Measurements from ENCODE around the gene AK8. TPM values are rescaled to one million over a fixed set of nuclear protein-coding genes. Genes with fewer than 3 reads are reported as not detected.

Gene AK8
- total and polyA plus RNA-seq, 2 experiments from 2014 or later, result 0.14 to 0.78 TPM

DNA sequence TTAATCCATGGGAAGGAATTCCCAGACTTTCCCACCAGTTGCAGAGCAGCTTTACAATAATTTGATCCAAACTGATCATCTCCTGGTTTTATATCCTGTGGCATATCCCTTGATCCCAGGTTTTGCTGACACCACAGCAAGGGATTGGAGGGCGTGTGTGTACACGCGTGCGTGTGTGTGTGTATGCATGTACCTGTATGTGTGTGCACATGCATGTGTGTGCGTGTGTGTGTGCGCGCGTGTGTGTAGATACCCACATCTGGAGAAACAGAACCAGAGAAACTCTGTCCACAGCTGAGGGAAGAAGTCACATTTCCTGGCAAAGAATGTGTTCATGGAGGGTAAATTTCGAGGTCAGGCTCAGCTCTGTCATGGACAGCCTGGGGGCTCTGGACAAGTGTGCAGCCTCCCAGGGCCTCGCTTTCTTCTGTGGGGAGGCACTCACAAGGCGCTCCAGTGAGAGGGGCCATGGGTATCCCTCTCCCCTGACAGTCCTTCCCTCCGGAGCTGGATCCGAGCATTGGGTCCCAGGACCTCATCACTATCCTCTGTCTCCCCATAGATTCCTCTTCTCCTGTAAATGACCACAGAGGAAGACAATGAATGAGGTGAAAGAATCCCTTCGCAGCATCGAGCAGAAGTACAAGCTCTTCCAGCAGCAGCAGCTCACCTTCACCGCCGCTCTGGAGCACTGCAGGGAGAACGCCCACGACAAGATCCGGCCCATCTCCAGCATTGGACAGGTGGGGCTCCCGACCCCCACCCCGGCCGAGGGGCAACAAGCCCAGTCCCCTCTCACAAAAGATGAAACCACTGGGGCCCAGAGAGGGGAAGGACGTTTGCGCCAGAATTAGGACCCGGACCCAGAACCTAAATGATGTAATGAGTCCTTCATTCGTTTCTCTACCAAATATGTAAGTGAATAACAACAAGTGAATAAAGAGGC, 5.5 kb upstream of the AK8 start (continued):
- TF ChIP-seq, protein P1, sequence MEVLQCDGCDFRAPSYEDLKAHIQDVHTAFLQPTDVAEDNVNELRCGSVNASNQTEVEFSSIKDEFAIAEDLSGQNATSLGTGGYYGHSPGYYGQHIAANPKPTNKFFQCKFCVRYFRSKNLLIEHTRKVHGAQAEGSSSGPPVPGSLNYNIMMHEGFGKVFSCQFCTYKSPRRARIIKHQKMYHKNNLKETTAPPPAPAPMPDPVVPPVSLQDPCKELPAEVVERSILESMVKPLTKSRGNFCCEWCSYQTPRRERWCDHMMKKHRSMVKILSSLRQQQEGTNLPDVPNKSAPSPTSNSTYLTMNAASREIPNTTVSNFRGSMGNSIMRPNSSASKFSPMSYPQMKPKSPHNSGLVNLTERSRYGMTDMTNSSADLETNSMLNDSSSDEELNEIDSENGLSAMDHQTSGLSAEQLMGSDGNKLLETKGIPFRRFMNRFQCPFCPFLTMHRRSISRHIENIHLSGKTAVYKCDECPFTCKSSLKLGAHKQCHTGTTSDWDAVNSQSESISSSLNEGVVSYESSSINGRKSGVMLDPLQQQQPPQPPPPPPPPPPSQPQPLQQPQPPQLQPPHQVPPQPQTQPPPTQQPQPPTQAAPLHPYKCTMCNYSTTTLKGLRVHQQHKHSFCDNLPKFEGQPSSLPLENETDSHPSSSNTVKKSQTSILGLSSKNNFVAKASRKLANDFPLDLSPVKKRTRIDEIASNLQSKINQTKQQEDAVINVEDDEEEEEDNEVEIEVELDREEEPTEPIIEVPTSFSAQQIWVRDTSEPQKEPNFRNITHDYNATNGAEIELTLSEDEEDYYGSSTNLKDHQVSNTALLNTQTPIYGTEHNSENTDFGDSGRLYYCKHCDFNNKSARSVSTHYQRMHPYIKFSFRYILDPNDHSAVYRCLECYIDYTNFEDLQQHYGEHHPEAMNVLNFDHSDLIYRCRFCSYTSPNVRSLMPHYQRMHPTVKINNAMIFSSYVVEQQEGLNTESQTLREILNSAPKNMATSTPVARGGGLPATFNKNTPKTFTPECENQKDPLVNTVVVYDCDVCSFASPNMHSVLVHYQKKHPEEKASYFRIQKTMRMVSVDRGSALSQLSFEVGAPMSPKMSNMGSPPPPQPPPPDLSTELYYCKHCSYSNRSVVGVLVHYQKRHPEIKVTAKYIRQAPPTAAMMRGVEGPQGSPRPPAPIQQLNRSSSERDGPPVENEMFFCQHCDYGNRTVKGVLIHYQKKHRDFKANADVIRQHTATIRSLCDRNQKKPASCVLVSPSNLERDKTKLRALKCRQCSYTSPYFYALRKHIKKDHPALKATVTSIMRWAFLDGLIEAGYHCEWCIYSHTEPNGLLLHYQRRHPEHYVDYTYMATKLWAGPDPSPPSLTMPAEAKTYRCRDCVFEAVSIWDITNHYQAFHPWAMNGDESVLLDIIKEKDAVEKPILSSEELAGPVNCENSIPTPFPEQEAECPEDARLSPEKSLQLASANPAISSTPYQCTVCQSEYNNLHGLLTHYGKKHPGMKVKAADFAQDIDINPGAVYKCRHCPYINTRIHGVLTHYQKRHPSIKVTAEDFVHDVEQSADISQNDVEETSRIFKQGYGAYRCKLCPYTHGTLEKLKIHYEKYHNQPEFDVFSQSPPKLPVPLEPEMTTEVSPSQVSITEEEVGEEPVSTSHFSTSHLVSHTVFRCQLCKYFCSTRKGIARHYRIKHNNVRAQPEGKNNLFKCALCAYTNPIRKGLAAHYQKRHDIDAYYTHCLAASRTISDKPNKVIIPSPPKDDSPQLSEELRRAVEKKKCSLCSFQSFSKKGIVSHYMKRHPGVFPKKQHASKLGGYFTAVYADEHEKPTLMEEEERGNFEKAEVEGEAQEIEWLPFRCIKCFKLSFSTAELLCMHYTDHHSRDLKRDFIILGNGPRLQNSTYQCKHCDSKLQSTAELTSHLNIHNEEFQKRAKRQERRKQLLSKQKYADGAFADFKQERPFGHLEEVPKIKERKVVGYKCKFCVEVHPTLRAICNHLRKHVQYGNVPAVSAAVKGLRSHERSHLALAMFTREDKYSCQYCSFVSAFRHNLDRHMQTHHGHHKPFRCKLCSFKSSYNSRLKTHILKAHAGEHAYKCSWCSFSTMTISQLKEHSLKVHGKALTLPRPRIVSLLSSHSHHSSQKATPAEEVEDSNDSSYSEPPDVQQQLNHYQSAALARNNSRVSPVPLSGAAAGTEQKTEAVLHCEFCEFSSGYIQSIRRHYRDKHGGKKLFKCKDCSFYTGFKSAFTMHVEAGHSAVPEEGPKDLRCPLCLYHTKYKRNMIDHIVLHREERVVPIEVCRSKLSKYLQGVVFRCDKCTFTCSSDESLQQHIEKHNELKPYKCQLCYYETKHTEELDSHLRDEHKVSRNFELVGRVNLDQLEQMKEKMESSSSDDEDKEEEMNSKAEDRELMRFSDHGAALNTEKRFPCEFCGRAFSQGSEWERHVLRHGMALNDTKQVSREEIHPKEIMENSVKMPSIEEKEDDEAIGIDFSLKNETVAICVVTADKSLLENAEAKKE (CRISPR knock-in tag; IDR thresholded peaks at IDR 0.05), result no peak
- TF ChIP-seq JUNB (IDR thresholded peaks at IDR 0.05; ENCODE audit: unreplicated experiment), result no peak

DNA sequence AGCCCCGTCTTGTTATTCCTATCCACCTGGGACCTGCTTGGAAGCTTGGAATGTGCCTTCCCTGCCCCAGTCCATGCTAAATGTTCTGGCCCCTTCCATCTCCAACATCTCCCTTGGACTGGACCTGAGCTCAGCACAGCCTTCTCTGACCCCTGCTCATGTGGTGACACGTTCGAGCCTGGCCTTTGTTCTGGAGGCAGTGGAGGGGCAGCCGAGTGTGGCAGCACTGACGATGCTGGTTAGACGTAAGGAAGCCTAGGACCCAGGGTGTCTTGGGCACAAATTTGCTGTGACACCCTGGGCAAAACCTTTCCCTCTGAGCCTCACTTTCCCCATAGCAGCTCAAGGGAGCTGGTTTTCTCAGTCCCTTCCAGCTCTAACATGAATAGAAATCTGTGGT, 4.5 kb upstream of the AK8 start:
- Mint-ChIP-seq H3K27ac (peak overlapping the region; percentile 40; the same call in 1 of the 2 replicates), H3K4me3 (no peak overlapping the region), H3K27me3 (ENCODE audit: insufficient read depth, low read depth, poor library complexity) (peaks cover 10% of the 10 kb centered on the region), H3K4me1 (no peaks in the 10 kb centered on the region), H3K36me3 (ENCODE audit: low read depth) (no peaks in the 10 kb centered on the region; the same call in 2 of the 3 replicates), H3K9me3 (no peaks in the 10 kb centered on the region)
- Histone ChIP-seq H3K27ac (ENCODE audit: low read depth) (no peak overlapping the region), H3K4me2 (no peak overlapping the region), H3K27me3 (ENCODE audit: insufficient read depth) (peaks cover 19% of the 10 kb centered on the region), H3F3A (replicated peaks; ENCODE audit: low read depth) (no peaks in the 10 kb centered on the region), H3K79me2 (replicated peaks; ENCODE audit: insufficient read depth) (no peaks in the 10 kb centered on the region), H3K4me1 (ENCODE audit: insufficient read depth) (no peaks in the 10 kb centered on the region), H3K9me2 (ENCODE audit: insufficient read depth) (no peaks in the 10 kb centered on the region), H4K20me1 (replicated peaks; ENCODE audit: insufficient read depth) (no peaks in the 10 kb centered on the region), H3K36me3 (ENCODE audit: insufficient read depth) (no peaks in the 10 kb centered on the region), H3K4me3 (no peak overlapping the region), H2AFZ (no peak overlapping the region)
- no peak for TF ChIP-seq STAT1 (IDR thresholded peaks at IDR 0.05; ENCODE audit: unreplicated experiment)
- no peak for ATAC-seq
- no peak for DNase-seq (ENCODE audit: low spot score)

Measured in GM23338 (cell line).